ENCODE data around the gene ZFYVE19. TPM values are rescaled to one million over a fixed set of nuclear protein-coding genes. Genes with fewer than 3 reads are reported as not detected.

Gene ZFYVE19
- total RNA-seq, 2 donors from 2014 or later, result 39.8 to 43.3 TPM

DNA sequence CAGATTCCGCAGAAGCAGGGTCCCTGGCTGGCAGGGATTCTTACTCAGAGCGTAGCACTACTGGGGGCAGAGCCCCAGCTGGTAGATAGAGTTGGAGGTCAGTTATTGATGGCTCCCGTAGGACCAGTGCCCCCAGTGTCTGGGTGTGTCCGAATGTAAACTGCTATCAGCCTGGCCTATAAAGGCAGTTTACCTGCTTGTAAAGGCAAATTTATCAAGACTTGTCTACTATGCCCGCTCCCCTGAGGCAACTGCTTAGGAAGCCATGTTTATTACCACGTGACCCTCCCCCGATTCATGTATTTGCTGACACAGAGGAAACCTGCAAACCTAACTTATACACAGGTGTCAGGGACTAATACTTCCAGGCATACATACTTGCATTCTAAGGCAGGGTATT, 22.2 kb downstream of the ZFYVE19 start:
- Histone ChIP-seq H3K4me1 (replicated peaks) (no peaks in the 10 kb centered on the region), H3K9me3 (no peaks in the 10 kb centered on the region), H3K4me3 (no peak overlapping the region), H3K27ac (no peak overlapping the region), H3K36me3 (no peaks in the 10 kb centered on the region), H3K27me3 (replicated peaks; ENCODE audit: insufficient read depth) (no peaks in the 10 kb centered on the region)
- no peak for DNase-seq (ENCODE audit: low spot score)
- 63% methylated on average over 7 of the region's 7 CpGs for WGBS
- TF ChIP-seq POLR2A (IDR thresholded peaks at IDR 0.05), result no peak
- TF ChIP-seq CTCF (IDR thresholded peaks at IDR 0.05), result no peak
- intact Hi-C loops (cut with DNase I), result no loop called here

GRCh38 chr15:40830884-40831283, 24.0 kb downstream of the ZFYVE19 start:
- intact Hi-C loops (cut with DNase I), result no loop called here
- 63% methylated on average over 2 of the region's 2 CpGs for WGBS
- DNase-seq (ENCODE audit: low spot score), result no peak
- Histone ChIP-seq H3K9me3 (no peaks in the 10 kb centered on the region), H3K27ac (no peak overlapping the region), H3K4me1 (replicated peaks) (no peaks in the 10 kb centered on the region), H3K4me3 (no peak overlapping the region), H3K36me3 (no peaks in the 10 kb centered on the region), H3K27me3 (replicated peaks; ENCODE audit: insufficient read depth) (no peaks in the 10 kb centered on the region)
- no peak for TF ChIP-seq CTCF (IDR thresholded peaks at IDR 0.05)
- TF ChIP-seq POLR2A (IDR thresholded peaks at IDR 0.05), result no peak

DNA sequence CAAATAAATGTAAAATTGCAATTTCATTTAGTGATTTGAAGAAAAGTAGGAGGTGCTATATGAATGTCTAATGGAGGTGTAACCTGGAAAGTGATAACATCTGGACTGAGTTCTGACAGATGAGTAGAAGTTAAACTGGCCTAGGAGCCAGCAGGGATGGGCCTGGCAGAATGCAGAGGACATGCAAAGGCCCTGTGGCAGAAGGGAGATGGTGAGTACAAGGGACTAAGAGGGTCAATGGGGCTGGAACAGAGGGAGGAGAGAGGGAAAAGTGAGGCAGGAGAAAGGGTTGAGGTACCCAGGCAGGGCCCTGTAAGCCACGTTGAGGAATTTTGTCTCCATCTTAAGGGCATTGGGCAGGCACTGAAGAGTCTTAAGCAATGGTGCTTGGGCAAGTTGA, 25.0 kb downstream of the ZFYVE19 start:
- no peaks in the 10 kb centered on the region for H3K36me3 ChIP-seq
- no peaks in the 10 kb centered on the region for H3K4me1 ChIP-seq (replicated peaks)
- DNase-seq (ENCODE audit: low spot score), result no peak
- no peaks in the 10 kb centered on the region for H3K9me3 ChIP-seq
- H3K27me3 ChIP-seq (replicated peaks; ENCODE audit: insufficient read depth), result no peaks in the 10 kb centered on the region
- intact Hi-C loops (cut with DNase I), result no loop called here
- H3K4me3 ChIP-seq, result no peak overlapping the region
- 92% methylated on average over 1 of the region's 1 CpG for WGBS
- H3K27ac ChIP-seq, result no peak overlapping the region
- TF ChIP-seq CTCF (IDR thresholded peaks at IDR 0.05), result no peak
- no peak for TF ChIP-seq POLR2A (IDR thresholded peaks at IDR 0.05)
- TF ChIP-seq POLR2AphosphoS5 (IDR thresholded peaks at IDR 0.05), result no peak

DNA sequence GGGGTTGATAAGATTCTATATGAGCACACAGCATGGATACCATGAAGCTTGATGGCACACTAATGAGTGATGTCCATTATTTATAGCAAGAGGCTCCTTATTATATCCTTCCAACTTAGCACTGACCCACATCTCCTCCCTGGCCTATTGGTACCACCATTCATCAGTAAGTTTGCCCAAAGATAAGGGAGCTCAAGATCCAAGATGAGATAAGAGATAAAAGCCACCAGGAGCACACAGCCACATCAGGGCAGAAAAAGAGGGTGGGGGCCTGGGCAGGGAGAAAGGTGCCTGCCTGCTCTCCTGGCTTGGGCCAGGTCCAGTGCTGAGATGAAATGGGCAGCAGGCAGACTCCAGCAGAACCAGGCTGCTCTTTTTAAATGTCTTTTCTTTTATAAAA, 26.0 kb downstream of the ZFYVE19 start:
- Histone ChIP-seq H3K36me3 (no peaks in the 10 kb centered on the region), H3K9me3 (no peaks in the 10 kb centered on the region), H3K27ac (no peak overlapping the region), H3K4me3 (no peak overlapping the region), H3K4me1 (replicated peaks) (no peaks in the 10 kb centered on the region), H3K27me3 (replicated peaks; ENCODE audit: insufficient read depth) (no peaks in the 10 kb centered on the region)
- DNase-seq (ENCODE audit: low spot score), result no peak
- TF ChIP-seq POLR2AphosphoS5 (IDR thresholded peaks at IDR 0.05) (no peak), CTCF (IDR thresholded peaks at IDR 0.05) (no peak), POLR2A (IDR thresholded peaks at IDR 0.05) (no peak)
- intact Hi-C loops (cut with DNase I), result no loop called here

GRCh38 chr15:40836020-40836419, 29.1 kb downstream of the ZFYVE19 start:
- H3K4me1 ChIP-seq (replicated peaks), result no peaks in the 10 kb centered on the region
- intact Hi-C loops (cut with DNase I), result no loop called here
- WGBS, result 100% methylated on average over 1 of the region's 1 CpG
- no peaks in the 10 kb centered on the region for H3K27me3 ChIP-seq (replicated peaks; ENCODE audit: insufficient read depth)
- H3K9me3 ChIP-seq, result no peaks in the 10 kb centered on the region
- TF ChIP-seq POLR2A (IDR thresholded peaks at IDR 0.05) (no peak), POLR2AphosphoS5 (IDR thresholded peaks at IDR 0.05) (no peak), CTCF (IDR thresholded peaks at IDR 0.05) (no peak)
- no peaks in the 10 kb centered on the region for H3K36me3 ChIP-seq
- no peak overlapping the region for H3K27ac ChIP-seq
- no peak overlapping the region for H3K4me3 ChIP-seq
- no peak for DNase-seq (ENCODE audit: low spot score)

Measured in prostate gland (tissue), 2 donors.